ENCODE data around the gene ABCA6.

- TF ChIP-seq CTCF (IDR thresholded peaks at IDR 0.05; ENCODE audit: low read length) (no peak), EZH2 (IDR thresholded peaks at IDR 0.05; ENCODE audit: borderline replicate concordance, low read length) (no peak)
Observed at GRCh38 chr17:69166957-69167356, 25.3 kb upstream of the ABCA6 start.
